PC-3 (cell line): Measurements from ENCODE around the gene CCDC59. TPM values are rescaled to one million over a fixed set of nuclear protein-coding genes. Genes with fewer than 3 reads are reported as not detected.
A peak's percentile ranks its signal among the peaks of the same experiment; 100 is the strongest.

Source experiments
- ATAC-seq: fragments of 200-7000 bp; cut with Tn5 transposase; 2 replicates; pipeline ENCODE4 v1.9.1; 2020; ENCODE audit warnings: mild to moderate bottlenecking, moderate library complexity
- BruUV-seq: library from RNA; stranded (reverse); fragments of 400-500 nt; replicated peaks from 2 replicates; lab custom pipeline; 2021; lab: Mats Ljungman, UMichigan
- CTCF ChIA-PET: fragments of 300-600 bp; sonication (Branson Sonifier 250); formaldehyde crosslinking; loops from one replicate; lab custom pipeline; 2022; ENCODE audit warnings: antibody characterized with exemption; lab: Charles Lee
- POLR2A ChIA-PET: fragments of 300-600 bp; sonication (Branson Sonifier 250); formaldehyde crosslinking; loops from one replicate; lab custom pipeline; 2022; ENCODE audit warnings: antibody characterized with exemption; ENCODE audit not compliant: unreplicated experiment; lab: Charles Lee
- DNase-seq: peaks from one replicate; pipeline ENCODE4 v3.0.0-alpha.2; 2015
- H2AFZ ChIP-seq: fragments of 300-600 bp; sonication (generic); 2 replicates; pipeline ENCODE4 v1.6.0; 2016; ENCODE audit warnings: antibody characterized with exemption, low read length
- H3F3A ChIP-seq: fragments of 300-600 bp; sonication (generic); one replicate; pipeline ENCODE4 v1.6.0; 2017; ENCODE audit warnings: antibody characterized with exemption, low read length, control low read depth, mild to moderate bottlenecking; ENCODE audit not compliant: unreplicated experiment
- H3K27ac ChIP-seq: fragments of 300-600 bp; sonication (generic); 2 replicates; pipeline ENCODE4 v1.5.1; 2016; ENCODE audit warnings: mild to moderate bottlenecking, low read length
- H3K27me3 ChIP-seq: fragments of 300-600 bp; sonication (generic); 2 replicates; pipeline ENCODE4 v1.6.1; 2016; ENCODE audit warnings: low read length, mixed read lengths
- H3K36me3 ChIP-seq: fragments of 300-600 bp; sonication (generic); 2 replicates; pipeline ENCODE4 v1.6.1; 2016; ENCODE audit warnings: low read depth, mixed run types, low read length, mixed read lengths
- H3K4me1 ChIP-seq: fragments of 300-600 bp; sonication (generic); 2 replicates; pipeline ENCODE4 v1.5.1; 2016; ENCODE audit warnings: low read length; ENCODE audit not compliant: insufficient read depth
- H3K4me2 ChIP-seq: fragments of 300-600 bp; sonication (generic); 2 replicates; pipeline ENCODE4 v1.6.0; 2016; ENCODE audit warnings: low read length
- H3K4me3 ChIP-seq: fragments of 300-600 bp; sonication (generic); 2 replicates; pipeline ENCODE4 v1.5.1; 2016; ENCODE audit warnings: mild to moderate bottlenecking, low read length, mixed read lengths
- H3K79me2 ChIP-seq: fragments of 300-600 bp; sonication (generic); 2 replicates; pipeline ENCODE4 v1.6.1; 2017; ENCODE audit warnings: low read length, mixed read lengths
- H3K9ac ChIP-seq: fragments of 300-600 bp; sonication (generic); 2 replicates; pipeline ENCODE4 v1.6.0; 2016; ENCODE audit warnings: mild to moderate bottlenecking, low read length
- H3K9me2 ChIP-seq: fragments of 300-600 bp; sonication (generic); replicated peaks from 2 replicates; pipeline ENCODE4 v1.6.1; 2016; ENCODE audit warnings: mixed run types, low read length, mixed read lengths
- H3K9me3 ChIP-seq: fragments of 300-600 bp; sonication (generic); 2 replicates; pipeline ENCODE4 v1.6.1; 2016; ENCODE audit warnings: low read length, mixed read lengths
- H4K20me1 ChIP-seq: fragments of 300-600 bp; sonication (generic); 2 replicates; pipeline ENCODE4 v1.6.1; 2016; ENCODE audit warnings: low read length, mixed read lengths
- CTCF ChIP-seq: fragments of 300-600 bp; sonication (generic); conservative IDR thresholded peaks from 2 replicates; pipeline ENCODE4 v1.5.1; 2017; ENCODE audit warnings: antibody characterized with exemption, low read depth, mild to moderate bottlenecking, low read length
- EZH2 ChIP-seq: fragments of 300-600 bp; sonication (generic); IDR thresholded peaks from one replicate; pipeline ENCODE4 v1.6.1; 2017; ENCODE audit warnings: antibody characterized with exemption, mild to moderate bottlenecking, low read length; ENCODE audit not compliant: unreplicated experiment
- EZH2phosphoT487 ChIP-seq: fragments of 300-600 bp; sonication (generic); IDR thresholded peaks from 2 replicates; pipeline ENCODE4 v1.6.1; 2018; ENCODE audit warnings: mild to moderate bottlenecking, antibody characterized with exemption, low read length, borderline replicate concordance
- intact Hi-C: fragments of 100-400 bp; cut with micrococcal nuclease; formaldehyde crosslinking; loops from 2 replicates; pipeline ENCODE4 v1.9.0; 2023
- total RNA-seq: library from RNA; depleted of rRNA; stranded (reverse); fragments of >200 nt; gene quantifications from 2 replicates; pipeline ENCODE4 v1.2.3, GENCODE V29; 2014; rRNA removed

The CCDC59 gene
- total RNA-seq, 1 experiment from 2014 or later, result 53.0 TPM

GRCh38 chr12:82319276-82319675 lies 38.9 kb downstream of the CCDC59 start:
- Histone ChIP-seq H3F3A (no peaks in the 10 kb centered on the region), H4K20me1 (no peaks in the 10 kb centered on the region), H3K36me3 (no peaks in the 10 kb centered on the region), H3K79me2 (no peaks in the 10 kb centered on the region), H3K27me3 (peaks cover 12% of the 10 kb centered on the region; the same call in 1 of the 2 replicates), H3K9me3 (no peaks in the 10 kb centered on the region), H3K9me2 (0 out of 2 replicates have a peak, but pooled peaks cover 3% of the 10 kb centered on the region), H3K27ac (no peak overlapping the region), H3K9ac (no peak overlapping the region), H2AFZ (no peak overlapping the region), H3K4me2 (no peak overlapping the region), H3K4me3 (no peak overlapping the region), H3K4me1 (no peaks in the 10 kb centered on the region)
- BruUV-seq, result no TSS peak
- no peak for DNase-seq
- TF ChIP-seq EZH2, result no peak
- no peak for TF ChIP-seq CTCF
- TF ChIP-seq EZH2phosphoT487, result no peak
- intact Hi-C loops, result no loop called here
- ATAC-seq, result no peak
- CTCF ChIA-PET, result no interaction called here
- POLR2A ChIA-PET, result no interaction called here

GRCh38 chr12:82314406-82314892 lies 43.7 kb downstream of the CCDC59 start:
- Histone ChIP-seq H3K79me2 (no peaks in the 10 kb centered on the region), H3K36me3 (no peaks in the 10 kb centered on the region), H3K4me2 (peak overlapping the region; percentile 35; the same call in 1 of the 2 replicates), H2AFZ (peak overlapping the region; percentile 61), H3K4me1 (no peaks in the 10 kb centered on the region), H3K27me3 (0 out of 2 replicates have a peak, but pooled peaks cover 3% of the 10 kb centered on the region), H3K4me3 (no peak overlapping the region), H3F3A (no peaks in the 10 kb centered on the region), H4K20me1 (no peaks in the 10 kb centered on the region), H3K9me2 (no peaks in the 10 kb centered on the region), H3K9me3 (no peaks in the 10 kb centered on the region), H3K9ac (no peak overlapping the region), H3K27ac (no peak overlapping the region)
- no TSS peak for BruUV-seq
- peak; percentile 42 for ATAC-seq
- intact Hi-C loops, result no loop called here
- DNase-seq, result peak; percentile 36
- ChIA-PET CTCF (no interaction called here), POLR2A (no interaction called here)
- TF ChIP-seq EZH2phosphoT487 (no peak), CTCF (no peak), EZH2 (no peak)

Other genes with a start within 250 kb of the CCDC59 start
- gene METTL25, start 142 bp upstream of the CCDC59 start, total RNA-seq, result 5.1 and 7.9 TPM in 2 replicates